GM03348 (cell line): ENCODE data around the gene LIF.

Experiments
- DNase-seq: peaks from one replicate; pipeline ENCODE4 v3.0.0; 2012; ENCODE audit warnings: low spot score

LIF gene

DNA sequence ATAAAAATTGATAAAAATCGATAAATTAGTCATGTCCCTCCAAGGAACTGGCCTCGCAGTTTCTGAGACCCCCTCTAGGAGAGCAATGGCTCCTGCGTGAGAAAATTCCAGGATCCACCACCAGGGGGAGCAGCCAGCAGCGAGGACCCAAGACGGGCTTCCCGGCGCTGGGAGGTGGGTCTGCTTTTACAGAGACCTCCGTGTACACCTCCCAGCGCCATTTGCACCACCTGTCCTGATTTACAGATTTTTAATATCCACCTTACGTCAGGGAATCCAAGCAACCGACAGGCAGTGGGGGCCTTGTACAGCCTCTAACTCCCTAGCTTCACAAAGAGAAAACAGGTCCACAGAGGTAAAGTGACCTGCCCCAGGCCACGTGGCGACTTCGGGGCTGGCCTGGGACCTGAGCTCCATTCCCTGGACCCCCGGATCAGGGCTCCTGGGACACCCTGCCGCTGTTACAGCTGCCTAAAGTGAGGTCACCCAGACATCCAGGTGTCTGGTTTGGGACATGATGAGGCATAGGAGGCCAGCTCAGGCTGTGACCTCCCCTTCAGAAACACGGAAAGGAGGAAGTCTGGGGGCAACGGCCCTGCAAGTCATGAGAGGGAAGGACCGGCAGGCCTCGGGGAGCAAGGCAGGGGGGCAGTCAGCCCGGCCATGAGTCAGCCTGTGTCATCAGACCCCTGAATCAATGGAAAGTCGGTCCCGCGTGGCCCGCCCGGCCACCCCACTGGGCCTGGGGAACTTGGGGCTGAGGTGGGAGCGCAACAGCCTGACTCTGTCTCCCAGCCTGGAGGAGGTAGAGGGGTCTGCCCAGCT, 16.6 kb upstream of the LIF start:
- DNase-seq, result peak; percentile 84

DNA sequence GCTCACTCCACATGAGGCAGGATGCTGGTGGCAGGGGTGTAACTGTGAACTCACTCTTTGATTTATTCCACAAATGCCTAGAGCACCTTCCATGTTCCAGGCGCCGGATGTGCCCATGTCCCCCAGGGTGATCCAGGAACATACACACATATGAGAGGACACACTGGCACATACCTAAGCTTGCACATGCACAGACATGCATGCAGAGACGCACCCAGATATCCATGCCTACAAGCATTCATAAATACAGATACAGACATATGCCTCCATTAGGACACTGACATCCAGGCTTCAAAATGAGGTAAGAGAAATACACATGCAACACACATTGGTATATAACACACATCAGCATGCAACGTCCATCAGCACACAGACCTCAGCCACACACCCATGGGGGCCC, 15.6 kb upstream of the LIF start:
- no peak for DNase-seq

GRCh38 chr22:30261134-30261533, 14.6 kb upstream of the LIF start:
- no peak for DNase-seq

- no peak for DNase-seq
Measured at GRCh38 chr22:30260682-30261081, 14.1 kb upstream of the LIF start.

- no peak for DNase-seq
Measured at GRCh38 chr22:30260276-30260675, 13.7 kb upstream of the LIF start.

GRCh38 chr22:30254314-30254713, 7.8 kb upstream of the LIF start:
- no peak for DNase-seq

GRCh38 chr22:30253205-30253852, 6.8 kb upstream of the LIF start:
- no peak for DNase-seq

DNA sequence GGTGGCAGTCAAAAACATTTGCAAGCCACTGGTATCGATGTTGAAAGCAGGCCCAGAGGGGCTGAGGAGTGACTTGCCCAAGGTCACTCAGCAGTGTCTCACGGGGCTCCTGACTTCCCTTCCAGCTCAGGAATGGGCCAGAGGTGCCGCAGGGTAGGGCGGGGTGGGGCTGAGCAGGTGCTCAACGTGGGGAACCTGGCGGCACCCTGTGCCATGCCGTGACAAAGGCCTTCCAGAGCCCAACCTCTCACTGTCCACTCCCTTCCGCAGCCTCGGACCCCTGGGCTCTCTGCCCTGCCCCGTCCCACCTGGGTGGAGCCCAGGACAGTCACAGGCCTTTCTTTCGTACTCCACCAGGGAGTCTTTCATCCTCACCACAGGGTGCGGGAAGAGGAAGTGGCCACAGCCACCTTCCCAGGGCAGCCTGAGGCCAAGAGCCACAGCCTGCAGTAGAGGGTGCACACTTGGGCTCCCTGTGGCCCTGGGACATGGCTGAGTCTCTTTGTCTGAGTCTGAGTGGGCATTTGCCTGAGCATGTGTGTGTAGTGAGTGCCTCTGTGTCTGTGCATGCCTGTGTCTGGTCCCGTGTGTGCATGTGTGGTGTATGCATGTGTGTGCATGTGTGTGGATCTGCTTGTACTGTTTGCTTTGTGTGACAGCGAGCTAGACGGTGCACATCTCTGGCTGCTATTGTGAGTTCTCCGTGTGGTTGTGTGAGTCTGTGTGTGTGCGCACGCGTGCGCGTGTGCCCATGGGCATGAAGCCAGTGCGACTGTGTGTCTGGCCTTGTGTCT, 6.0 kb upstream of the LIF start:
- no peak for DNase-seq

- peak; percentile 38 for DNase-seq
Measured at GRCh38 chr22:30251711-30252110, 5.2 kb upstream of the LIF start.

- DNase-seq, result peak; percentile 73
Measured at GRCh38 chr22:30250661-30251267, 4.2 kb upstream of the LIF start.

DNA sequence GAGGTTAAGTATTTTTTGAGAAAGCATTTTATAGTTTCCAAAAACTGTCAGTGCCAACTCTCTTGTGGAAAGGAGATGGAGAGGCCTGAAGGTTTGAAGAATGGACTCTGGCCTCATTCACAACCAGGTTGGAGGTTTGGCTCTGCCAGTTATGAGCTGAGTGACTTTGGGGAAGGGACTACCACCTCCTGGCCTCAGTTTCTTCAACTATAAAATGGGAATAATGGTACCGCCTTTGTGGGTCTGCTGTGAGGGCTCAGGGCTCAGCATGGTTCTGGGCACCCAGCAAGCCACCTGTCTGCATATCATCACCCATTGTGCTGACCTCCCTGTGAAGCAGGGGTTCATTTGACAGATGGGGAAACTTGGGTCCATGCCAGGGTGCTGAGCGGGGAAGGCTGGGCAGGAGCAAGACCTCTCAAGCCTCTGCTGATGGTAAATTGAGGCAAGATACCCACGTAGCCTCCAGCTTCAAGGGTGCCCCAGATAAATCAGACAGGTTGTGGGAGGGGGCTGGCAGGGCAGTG, 3.5 kb upstream of the LIF start:
- DNase-seq, result no peak

DNA sequence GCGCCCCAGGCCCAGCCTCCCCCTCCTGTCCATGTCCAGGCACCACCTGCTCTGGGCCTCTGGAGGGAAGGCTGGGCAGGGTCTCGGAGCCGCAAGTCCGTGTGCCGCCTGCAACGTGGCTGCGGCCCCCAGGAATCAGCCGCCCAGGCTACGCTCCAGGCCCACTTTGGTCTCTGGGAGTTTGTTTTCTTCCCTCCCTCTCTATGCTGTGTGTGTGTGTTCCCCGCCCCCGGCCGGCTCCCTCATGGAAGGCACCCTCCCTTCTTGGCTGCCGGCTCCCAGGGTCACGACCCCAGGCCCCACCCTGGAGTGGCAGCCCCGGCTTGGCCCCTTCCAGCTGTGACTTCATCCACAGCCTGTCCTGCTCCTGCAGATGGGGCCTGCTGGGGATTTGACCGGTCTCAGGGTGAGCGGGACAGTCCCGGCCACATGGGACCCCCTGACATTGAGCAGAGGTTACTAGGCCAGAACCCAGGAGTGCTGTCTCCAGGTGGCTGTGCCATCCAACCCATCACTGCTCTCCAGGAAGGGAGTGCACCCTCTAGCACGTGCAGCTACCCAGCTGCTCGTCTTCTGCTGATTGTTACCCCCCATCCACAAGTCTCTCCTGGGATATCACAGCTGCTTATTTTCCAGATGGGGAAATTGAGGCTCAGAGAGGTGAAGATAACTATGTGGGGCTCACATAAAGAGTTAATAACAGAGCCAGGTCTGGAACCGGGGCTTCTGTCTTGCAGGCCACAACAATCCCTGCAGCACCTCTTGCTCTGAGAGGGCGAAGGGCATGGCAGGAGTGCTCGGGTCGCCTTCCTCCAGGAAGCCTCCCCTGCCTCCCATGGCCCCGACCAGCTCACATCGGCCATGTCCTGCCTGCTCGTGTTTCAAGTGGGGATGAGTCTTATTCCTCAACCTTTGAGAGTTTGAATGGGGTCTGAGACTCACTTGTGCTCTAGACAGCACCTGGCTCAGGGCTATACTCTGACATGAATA, 2.8 kb upstream of the LIF start:
- DNase-seq, result no peak

- no peak for DNase-seq
Measured at GRCh38 chr22:30248484-30248883, 1.9 kb upstream of the LIF start.

- DNase-seq, result no peak
Measured at GRCh38 chr22:30247974-30248373, 1.4 kb upstream of the LIF start.

- no peak for DNase-seq
Measured at GRCh38 chr22:30247561-30247960, 1.0 kb upstream of the LIF start.

DNA sequence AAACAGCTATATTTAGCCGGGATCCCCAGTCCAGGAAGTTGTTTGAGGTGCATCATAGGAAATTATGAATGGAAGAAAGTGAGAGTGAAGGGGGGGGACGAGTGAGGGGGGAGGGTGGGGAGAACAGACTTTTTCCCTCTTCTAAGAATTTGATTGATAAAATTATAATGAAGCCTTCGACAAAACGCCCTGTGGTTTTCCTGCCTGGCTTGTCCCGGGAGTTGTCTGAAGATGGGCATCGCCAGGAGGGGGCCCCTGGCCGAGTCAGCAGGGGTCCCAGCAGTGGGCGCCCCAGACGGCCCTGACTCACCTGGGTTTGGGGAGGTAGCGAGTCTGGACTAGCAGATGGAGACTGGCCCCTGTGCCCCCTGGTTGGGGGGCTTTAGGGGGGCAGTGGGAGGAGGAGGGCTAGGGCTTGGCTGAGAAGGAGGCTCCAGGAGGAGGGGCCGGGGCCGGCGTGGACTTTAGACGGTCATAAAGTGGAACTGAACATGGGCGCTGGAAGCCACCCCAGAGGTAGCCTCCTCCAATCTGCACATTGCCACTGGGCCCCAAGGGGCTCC, 336 bp upstream of the LIF start:
- DNase-seq, result no peak

- DNase-seq, result no peak
Measured at GRCh38 chr22:30245181-30245984, 1.2 kb downstream of the LIF start.

GRCh38 chr22:30244641-30245040, 1.9 kb downstream of the LIF start:
- DNase-seq, result no peak

GRCh38 chr22:30244066-30244465, 2.5 kb downstream of the LIF start:
- no peak for DNase-seq

DNA sequence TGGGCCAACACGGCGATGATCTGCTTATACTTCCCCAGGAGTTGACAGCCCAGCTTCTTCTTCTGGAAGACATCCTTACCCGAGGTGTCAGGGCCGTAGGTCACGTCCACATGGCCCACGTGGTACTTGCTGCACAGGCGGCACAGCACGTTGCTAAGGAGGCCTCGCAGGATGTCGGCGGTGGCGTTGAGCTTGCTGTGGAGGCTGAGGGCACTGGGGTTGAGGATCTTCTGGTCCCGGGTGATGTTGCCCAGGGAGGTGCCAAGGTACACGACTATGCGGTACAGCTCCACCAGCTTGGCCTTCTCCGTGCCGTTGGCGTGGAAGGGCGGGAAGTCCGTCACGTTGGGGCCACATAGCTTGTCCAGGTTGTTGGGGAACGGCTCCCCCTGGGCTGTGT, 2.9 kb downstream of the LIF start:
- no peak for DNase-seq
